Raji (cell line): ENCODE results near the gene BMPR1A.

Experiments used
- POLR2A ChIP-seq: IDR thresholded peaks from 2 replicates; pipeline ENCODE4 v1.6.1; 2011; ENCODE audit warnings: low read depth, low read length, control low read depth; ENCODE audit not compliant: insufficient read depth

The BMPR1A gene

DNA sequence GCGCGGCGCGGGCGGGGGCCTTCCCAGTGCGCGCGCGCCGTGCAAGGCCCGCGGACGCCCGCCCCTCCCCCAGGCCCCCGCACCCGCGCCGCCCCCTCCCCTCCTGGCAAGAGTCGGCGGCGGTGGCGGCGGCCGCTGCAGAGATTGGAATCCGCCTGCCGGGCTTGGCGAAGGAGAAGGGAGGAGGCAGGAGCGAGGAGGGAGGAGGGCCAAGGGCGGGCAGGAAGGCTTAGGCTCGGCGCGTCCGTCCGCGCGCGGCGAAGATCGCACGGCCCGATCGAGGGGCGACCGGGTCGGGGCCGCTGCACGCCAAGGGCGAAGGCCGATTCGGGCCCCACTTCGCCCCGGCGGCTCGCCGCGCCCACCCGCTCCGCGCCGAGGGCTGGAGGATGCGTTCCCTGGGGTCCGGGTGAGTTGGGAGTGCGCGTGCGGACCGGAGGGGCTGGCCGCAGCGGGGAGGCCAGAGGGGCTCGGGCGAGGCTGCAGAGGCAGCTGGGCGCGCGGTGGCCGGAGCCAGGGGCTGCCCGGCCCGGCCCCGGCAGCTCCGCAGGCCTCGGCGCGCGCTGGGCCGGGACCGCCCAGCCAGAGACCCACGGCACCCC, at the start of gene BMPR1A:
Gene BMPR1A (plus strand): TSS at position 109 of the 602 bp plus-strand sequence. CDS start 119,400 bp downstream, outside the sequence.
- 0 out of 2 replicates have a peak, but pooled peaks have one; percentile 18 for TF ChIP-seq POLR2A

- no peak for TF ChIP-seq POLR2A
These were observed 49.4 kb upstream of the BMPR1A start for GRCh38 chr10:86706977-86707376.

GRCh38 chr10:86707505-86707904, 48.9 kb upstream of the BMPR1A start:
- no peak for TF ChIP-seq POLR2A

DNA sequence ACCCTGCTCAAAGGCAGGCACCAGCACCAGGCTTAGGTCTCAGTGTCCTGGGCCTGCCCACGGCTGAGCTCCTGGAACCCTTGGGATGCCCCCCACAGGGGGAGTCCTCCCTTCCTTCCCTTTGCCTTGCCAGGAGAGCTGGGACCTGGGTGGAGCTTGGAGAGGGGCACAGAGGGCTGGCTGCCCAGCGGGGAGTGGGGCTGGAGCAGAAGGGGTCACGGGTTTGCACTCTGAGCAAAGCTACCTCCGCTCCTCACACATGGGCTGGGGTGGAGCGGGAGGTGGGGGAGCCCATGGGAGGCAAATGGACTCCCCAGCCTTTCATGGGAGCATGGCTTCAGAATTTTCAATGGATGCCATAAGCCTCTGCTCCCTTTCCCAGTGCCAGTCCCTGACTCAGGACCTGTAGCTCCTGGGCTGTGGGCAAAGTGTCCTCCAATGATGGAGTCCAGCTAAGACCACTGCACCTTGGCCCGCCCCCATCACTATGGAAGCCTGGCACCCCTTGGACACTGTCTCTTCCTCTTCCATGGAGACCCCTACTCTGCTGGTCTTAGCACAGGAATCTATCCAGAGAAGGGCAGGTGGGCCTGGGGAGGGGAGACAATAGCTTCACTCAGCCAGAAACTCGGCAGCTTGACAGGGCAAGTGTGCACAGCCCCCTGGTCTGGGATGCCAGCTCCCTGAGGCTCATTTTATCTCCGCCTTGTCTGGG, 48.2 kb upstream of the BMPR1A start:
- TF ChIP-seq POLR2A, result no peak

DNA sequence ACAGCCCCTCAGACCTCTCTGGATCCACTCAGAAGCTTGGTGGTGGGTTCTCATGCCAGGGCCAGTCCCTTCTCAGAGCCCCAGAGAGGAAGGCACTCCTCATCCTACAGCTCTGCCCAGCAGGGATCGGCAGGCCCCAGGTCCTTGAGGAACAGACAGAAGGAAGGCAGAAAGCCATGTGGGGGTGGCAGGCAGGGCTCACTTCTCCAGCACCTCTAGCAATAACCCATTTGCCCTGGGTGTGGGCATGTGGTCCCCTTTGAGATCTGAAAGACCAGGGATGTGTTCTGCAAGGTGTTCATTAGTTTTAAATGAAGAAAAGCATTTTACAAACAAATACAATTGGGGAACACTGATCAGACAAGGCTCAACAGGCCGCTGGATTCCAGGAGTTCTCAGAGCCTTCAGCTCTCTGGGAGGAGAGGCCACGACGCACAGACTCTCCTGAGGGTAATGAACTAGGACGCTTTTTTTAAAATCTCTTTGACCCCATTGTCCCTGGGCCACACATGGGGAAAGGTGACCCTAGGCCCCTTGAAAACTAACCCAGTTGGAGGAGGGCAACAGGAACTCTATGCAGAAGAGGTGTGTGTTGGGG, 47.5 kb upstream of the BMPR1A start:
- TF ChIP-seq POLR2A, result no peak

DNA sequence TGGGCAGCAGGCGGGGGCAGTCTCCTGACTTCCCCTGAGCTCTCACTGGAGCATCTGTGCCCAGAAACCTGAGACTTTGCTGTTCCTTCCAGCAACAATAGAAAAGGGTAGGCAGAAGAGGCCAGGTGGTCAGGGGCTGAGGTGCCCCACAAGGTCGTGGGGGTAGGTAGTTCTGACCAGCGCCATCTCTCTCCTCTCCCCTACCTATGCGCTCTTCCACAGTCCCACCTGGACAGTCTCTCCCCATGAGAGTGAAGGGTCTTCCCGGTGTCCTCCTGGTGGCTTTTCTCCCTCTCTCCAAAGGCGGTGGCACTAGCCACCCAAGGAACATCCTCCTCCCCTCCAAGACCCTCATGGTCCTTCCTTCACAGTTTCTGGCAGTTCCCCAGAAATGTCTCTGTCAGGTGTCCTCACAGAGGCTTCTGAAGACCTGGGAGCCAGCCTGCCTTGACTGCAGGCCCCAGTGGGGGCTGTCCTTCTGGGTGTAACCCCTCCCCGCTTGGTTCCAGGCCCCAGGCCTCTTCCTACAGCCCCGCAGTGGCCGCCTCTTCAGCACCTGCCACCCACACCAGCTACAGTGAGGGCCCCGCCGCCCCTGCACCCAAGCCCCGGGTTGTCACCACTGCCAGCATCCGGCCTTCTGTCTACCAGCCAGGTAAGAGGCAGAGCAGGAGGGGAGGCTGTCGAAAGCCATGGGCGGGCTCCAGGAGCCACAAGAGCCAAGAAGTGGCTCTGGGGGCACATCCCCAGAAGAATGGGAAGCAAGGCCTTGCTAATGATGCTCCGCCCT, 46.8 kb upstream of the BMPR1A start:
- no peak for TF ChIP-seq POLR2A

DNA sequence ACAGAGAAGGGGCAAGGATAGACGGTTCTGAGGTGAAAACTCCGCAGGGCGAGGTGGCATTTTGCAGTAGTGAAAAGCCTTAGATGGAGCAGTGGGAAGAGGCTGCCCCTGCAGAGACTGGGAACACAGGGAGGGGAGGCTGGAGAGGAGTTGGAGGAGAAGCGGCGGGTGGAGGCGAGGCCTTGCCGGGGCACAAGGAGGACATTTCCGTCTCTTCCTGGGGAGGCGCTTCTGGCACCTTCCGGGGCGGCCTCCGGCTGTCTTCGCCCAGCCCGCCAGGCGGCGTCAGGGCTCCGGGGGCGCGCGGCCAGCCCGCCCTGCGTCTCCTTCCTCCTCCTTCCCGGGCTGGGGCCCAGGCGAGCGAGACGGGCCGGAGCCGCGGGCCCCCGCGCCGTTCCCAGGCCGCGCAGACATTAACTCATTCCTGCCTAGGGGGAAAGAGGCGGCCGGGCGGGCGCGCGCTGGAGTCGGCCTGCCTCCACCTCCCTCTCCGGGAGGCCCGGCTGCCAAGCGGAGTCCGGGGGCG, 45.4 kb upstream of the BMPR1A start:
- peak; percentile 65 for TF ChIP-seq POLR2A

DNA sequence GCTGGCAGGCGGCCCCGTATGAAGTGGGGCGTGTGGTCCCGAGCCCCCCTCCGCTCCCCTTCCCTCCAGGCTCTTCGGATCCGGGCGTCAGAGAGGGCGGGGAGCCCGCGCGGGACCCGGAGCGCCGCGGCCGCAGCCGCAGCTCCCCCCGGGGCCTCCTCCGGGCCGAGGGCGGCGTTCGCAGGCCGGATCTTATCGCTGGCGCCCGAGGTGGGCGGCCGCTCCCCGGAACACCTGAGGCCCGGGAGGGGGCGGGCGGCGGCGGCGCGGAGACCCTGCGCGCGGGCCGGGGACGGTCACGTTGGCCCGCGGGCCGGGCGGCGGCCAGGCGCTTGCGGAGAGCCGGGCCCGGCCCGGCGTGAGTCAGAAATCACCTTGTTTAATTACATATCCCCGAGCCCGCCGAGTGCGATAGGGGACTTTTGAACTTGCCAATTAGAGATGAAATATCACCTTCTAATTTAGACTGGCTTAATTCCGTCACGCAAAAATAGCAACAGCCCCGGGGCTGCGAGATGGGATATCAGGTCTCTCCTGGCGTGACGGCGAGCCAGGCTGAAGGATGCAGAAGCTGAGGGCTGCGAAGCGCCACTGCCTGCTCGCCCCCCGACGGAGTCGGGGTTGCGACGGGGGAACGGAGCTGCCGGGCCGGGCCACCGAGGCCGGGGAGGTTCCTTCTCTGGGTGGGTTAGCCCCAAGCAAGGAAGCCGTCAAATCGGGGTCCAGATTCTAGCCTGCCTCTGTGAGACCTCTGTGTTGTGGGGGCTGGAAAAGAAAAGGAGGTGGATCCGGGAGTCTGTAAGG, 44.7 kb upstream of the BMPR1A start:
- no peak for TF ChIP-seq POLR2A

DNA sequence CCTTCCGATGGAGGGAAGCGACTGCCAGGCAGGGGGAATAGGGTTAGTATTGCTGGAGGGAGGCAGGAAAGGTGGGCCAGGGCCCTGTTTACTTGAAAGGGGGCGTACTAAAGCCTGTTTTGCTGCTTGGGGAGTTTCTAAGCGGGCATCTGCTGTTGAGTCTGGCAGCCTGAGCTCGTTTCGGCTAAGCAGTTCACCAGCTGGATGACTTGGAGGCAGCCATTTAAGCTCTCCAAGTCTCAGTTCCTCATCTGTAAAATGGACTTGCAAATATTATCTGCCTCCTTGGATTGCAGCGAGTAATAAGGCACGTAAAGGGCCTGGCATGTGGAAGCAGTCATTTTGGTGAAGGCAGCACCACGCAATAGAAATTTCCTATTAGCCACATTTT, 44.1 kb upstream of the BMPR1A start:
- TF ChIP-seq POLR2A, result peak; percentile 45; the same call in 1 of the 2 replicates

DNA sequence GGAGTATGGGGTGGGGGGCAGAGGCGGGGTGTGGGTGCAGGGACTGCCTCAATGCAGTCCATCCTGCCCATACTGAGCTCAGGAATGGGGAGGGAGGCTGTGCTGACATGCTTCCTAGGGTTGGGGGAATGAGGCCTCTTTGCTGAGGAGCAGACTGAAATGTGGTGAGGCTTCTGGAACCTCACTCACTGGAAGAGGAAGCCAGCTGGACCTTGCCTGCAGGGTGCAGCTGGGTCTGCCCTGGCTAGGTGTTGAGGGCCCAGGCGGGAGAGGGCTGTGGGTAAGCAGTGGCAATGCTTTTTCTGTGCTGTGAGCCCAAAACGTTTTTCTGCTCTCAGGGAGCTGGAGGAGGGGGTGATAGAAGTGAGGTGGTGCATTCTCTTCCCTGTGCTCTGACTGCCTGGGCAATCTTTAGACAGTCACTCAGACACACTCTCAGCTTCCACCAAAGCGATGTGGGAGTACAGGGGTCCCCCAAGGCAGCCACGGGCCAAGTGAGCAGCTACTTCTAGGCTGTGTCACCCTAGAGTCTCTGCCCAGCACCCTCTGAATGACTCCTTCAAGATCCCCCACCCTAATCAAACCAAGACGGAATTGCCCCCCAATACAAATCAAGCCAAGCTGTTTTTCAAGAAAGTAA, 41.1 kb upstream of the BMPR1A start:
- no peak for TF ChIP-seq POLR2A

- no peak for TF ChIP-seq POLR2A
These were observed 40.6 kb upstream of the BMPR1A start for GRCh38 chr10:86715836-86716235.

DNA sequence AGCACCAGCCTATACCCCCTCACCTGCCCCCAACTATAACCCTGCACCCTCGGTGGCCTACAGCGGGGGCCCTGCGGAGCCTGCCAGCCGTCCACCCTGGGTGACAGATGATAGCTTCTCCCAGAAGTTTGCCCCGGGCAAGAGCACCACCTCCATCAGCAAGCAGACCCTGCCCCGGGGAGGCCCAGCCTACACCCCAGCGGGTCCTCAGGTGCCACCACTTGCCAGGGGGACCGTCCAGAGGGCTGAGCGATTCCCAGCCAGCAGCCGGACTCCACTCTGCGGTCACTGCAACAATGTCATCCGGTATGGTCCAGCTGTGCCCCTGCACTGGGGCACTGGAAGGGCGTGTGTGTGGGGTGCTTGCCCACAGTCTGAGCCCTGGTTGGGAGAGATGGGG, 40.0 kb upstream of the BMPR1A start:
- TF ChIP-seq POLR2A, result no peak

DNA sequence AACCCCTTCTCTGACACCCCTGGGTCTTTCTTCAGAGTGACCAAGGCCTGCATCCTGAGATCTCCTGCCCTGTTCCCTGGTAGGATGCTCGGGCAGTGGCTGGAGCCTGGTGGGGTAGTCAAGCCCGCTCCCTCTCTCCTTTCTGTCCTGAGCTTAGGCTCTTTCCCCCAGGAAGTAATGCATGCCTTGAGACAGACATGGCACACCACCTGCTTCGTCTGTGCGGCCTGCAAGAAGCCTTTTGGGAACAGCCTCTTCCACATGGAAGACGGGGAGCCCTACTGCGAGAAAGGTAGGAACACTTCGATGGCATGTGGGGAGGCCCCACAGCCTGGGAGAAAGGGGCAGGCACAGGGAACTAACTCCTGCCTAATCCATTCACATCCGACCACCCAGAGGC, 37.9 kb upstream of the BMPR1A start:
- no peak for TF ChIP-seq POLR2A

DNA sequence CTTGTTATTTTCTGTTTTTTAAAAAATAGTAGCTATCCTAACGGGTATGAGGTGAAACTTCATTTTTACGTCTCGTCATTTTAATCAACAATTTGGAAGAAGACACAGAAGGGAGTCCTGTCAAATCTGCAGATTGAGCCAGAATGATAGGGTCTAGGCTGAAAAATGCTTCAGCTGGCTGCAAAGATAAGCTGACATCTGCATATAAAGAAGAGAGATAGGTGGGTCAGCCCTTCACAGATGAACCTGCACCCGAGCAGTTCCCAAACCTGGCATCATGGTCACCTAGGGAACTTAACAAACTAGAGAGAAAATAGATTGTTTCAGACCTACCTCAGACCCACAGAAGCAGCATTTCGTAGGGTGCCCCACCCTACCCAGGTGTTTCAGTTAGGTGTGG, 35.2 kb upstream of the BMPR1A start:
- no peak for TF ChIP-seq POLR2A
